ENCODE measurements around the gene SERPINE2. TPM values are rescaled to one million over a fixed set of nuclear protein-coding genes. Genes with fewer than 3 reads are reported as not detected.
A peak's percentile ranks its signal among the peaks of the same experiment; 100 is the strongest.

The SERPINE2 gene
- total RNA-seq: 1 to 10 TPM; 1.2 to 5.1 (median 2.1) TPM
- long read RNA-seq, partial matches to known transcripts: 0 of 1 reads
- long read RNA-seq, other reads (novel, unspliced or antisense): 0 of 1 reads

- intact Hi-C loops (cut with DNase I): no loop called here
- peak in 3 of 4 donors; percentile 7 to 12 (median 9) for TF ChIP-seq CTCF (IDR thresholded peaks at IDR 0.05)
- TF ChIP-seq POLR2A (IDR thresholded peaks at IDR 0.05): no peak
- peaks cover 0 to 16% (median under 1%) of the 10 kb centered on the region in 4 donors for H3K4me1 ChIP-seq
- WGBS (ENCODE audit: insufficient coverage, low coverage, low lambda C conversion rate, missing lambda C conversion rate): no CpG with 5 or more reads among the region's 91 CpGs
- no peaks in the 10 kb centered on the region for H3K27me3 ChIP-seq
- ATAC-seq (peak; percentile 39 to 64 (median 47)), DNase-seq (peak; percentile 38 to 61 (median 48))
- H3K36me3 ChIP-seq: no peaks in the 10 kb centered on the region
- H3K9me3 ChIP-seq: no peaks in the 10 kb centered on the region
- H3K27ac ChIP-seq: no peak within 1 kb of the TSS
- H3K4me3 ChIP-seq: peak within 1 kb of the TSS; percentile 44 to 55 (median 49)
Measured at GRCh38 chr2:224039080-224039769, at the start of gene SERPINE2. SERPINE2 (minus strand) TSS chr2:224039286; CDS start chr2:224001900, 37,386 bp downstream.

- DNase-seq (no peak), ATAC-seq (no peak)
- H3K36me3 ChIP-seq: no peaks in the 10 kb centered on the region
- H3K27ac ChIP-seq: no peak overlapping the region
- H3K4me1 ChIP-seq: no peaks in the 10 kb centered on the region
- intact Hi-C loops (cut with DNase I): no loop called here
- 65% methylated on average over 3 of the region's 3 CpGs for WGBS (ENCODE audit: insufficient coverage, low coverage, low lambda C conversion rate, missing lambda C conversion rate)
- no peaks in the 10 kb centered on the region for H3K27me3 ChIP-seq
- H3K9me3 ChIP-seq: no peaks in the 10 kb centered on the region
- H3K4me3 ChIP-seq: no peak overlapping the region
- TF ChIP-seq POLR2A (IDR thresholded peaks at IDR 0.05) (no peak), CTCF (IDR thresholded peaks at IDR 0.05) (no peak)
Measured at GRCh38 chr2:224086226-224086914, 47.3 kb upstream of the SERPINE2 start.

GRCh38 chr2:224085811-224086210, 46.7 kb upstream of the SERPINE2 start:
- DNase-seq (no peak), ATAC-seq (no peak)
- no peak overlapping the region for H3K27ac ChIP-seq
- no peaks in the 10 kb centered on the region for H3K27me3 ChIP-seq
- H3K4me1 ChIP-seq: no peaks in the 10 kb centered on the region
- H3K36me3 ChIP-seq: no peaks in the 10 kb centered on the region
- intact Hi-C loops (cut with DNase I): no loop called here
- H3K4me3 ChIP-seq: no peak overlapping the region
- WGBS (ENCODE audit: insufficient coverage, low coverage, low lambda C conversion rate, missing lambda C conversion rate): 76% methylated on average over 3 of the region's 3 CpGs
- H3K9me3 ChIP-seq: no peaks in the 10 kb centered on the region
- no peak for TF ChIP-seq POLR2A (IDR thresholded peaks at IDR 0.05)
- TF ChIP-seq CTCF (IDR thresholded peaks at IDR 0.05): no peak

GRCh38 chr2:224085246-224085645, 46.2 kb upstream of the SERPINE2 start:
- intact Hi-C loops (cut with DNase I): no loop called here
- no peak for TF ChIP-seq POLR2A (IDR thresholded peaks at IDR 0.05)
- TF ChIP-seq CTCF (IDR thresholded peaks at IDR 0.05): no peak
- H3K27me3 ChIP-seq: no peaks in the 10 kb centered on the region
- 38% methylated on average over 2 of the region's 2 CpGs for WGBS (ENCODE audit: insufficient coverage, low coverage, low lambda C conversion rate, missing lambda C conversion rate)
- H3K27ac ChIP-seq: no peak overlapping the region
- no peaks in the 10 kb centered on the region for H3K9me3 ChIP-seq
- ATAC-seq (no peak), DNase-seq (no peak)
- H3K4me3 ChIP-seq: no peak overlapping the region
- no peaks in the 10 kb centered on the region for H3K4me1 ChIP-seq
- H3K36me3 ChIP-seq: no peaks in the 10 kb centered on the region
